OCI-LY7 (cell line): ENCODE measurements around the gene MED31.

ENCODE experiments used
- CTCF ChIP-seq: fragments of 200-600 bp; sonication (generic); conservative IDR thresholded peaks from 2 replicates; pipeline ENCODE4 v1.5.1; 2014; ENCODE audit warnings: mild to moderate bottlenecking, antibody characterized with exemption, low read length, moderate library complexity, mixed read lengths
- EZH2phosphoT487 ChIP-seq: fragments of 200-600 bp; sonication (generic); IDR thresholded peaks from 2 replicates; pipeline ENCODE4 v1.6.1; 2018; ENCODE audit warnings: low read depth, borderline replicate concordance, mild to moderate bottlenecking, mixed run types, antibody characterized with exemption, low read length, moderate library complexity, mixed read lengths

- TF ChIP-seq CTCF (no peak), EZH2phosphoT487 (no peak)
These were observed 8.7 kb upstream of the MED31 start for GRCh38 chr17:6660101-6660500.
